D721Med (cell line): ENCODE measurements around the gene NOX5.

ENCODE experiments used
- DNase-seq: peaks from one replicate; pipeline ENCODE4 v3.0.0; 2011; ENCODE audit warnings: low spot score; ENCODE audit not compliant: insufficient read length
- FAIRE-seq: peaks from 2 replicates; lab custom pipeline; 2011; peaks lifted over from hg19 to GRCh38; lab: Jason Lieb, UNC
- CTCF ChIP-seq: IDR thresholded peaks from 2 replicates; pipeline ENCODE4 v1.5.1; 2012; ENCODE audit warnings: mild to moderate bottlenecking, control low read depth; ENCODE audit not compliant: insufficient read depth; ENCODE audit errors: missing control alignments

Gene NOX5

DNA sequence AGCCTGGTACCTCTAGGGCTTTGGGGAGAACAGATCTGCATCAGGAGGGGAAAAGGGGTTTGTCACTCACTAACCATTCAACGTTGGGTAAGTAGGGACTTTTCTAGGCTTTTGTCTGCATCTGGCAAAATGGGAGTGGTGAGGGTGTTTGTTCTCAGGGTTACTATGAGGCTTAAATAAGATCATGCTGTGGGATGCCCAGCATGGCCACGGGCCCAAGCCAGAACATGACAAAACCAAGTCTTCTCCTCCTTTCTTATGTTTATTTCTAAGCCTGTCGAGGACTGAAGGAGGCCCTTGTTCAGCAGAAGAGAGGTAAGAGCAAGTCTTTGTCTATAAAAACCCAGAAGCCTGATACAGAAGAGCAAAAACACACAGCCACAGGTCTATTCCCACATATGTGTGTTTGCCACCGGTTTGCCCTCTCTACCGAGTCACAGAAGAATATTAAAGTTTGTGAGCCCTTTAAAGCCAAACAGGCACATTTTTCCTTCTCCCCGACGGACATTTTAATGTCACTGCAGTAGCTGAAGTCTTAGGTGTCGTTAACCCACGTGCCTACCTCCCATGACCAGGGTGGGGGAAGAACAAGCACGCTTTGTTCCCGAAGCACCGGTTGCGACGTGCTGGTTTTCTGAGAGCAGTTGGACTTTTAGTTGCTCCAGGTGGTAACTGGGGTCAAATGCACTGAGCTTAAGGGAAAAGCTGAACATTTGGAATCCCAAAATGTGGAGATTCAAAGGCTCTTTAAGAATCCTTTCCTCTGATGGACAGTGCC, 72.1 kb downstream of the NOX5 start:
- FAIRE-seq (no peak), DNase-seq (no peak)
- no peak for TF ChIP-seq CTCF

DNA sequence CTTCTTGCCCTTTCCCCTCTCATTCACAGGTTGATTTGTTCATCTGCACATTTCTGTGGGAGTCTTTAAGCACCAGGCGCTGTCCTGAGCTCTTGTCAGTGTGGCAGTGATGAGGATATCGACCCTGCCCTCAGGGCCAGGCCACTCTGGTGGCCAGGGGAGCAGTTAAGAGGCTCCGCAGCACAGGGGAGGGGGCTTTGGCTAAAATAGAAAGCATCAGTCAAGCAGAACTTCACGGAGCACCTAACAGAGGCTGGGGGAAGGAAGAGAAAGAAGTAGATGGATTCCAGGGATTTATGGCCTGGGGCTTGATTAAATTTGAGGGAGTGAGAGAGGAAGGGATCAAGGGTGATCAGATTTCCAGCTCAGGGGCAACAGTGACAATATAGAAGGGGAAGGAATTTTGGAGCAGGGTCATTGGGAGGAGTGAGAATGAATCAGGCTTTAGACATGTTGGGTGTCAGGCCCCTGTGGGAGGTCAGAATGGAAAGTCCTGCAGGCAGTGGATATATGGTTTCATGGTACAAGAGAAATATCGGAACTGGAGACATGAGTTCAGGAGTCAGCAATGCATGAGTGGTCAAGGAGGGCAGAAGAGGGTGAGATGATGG, 73.0 kb downstream of the NOX5 start:
- no peak for DNase-seq
- no peak for TF ChIP-seq CTCF
- no peak for FAIRE-seq

- no peak for TF ChIP-seq CTCF
- FAIRE-seq (no peak), DNase-seq (no peak)
Measured at GRCh38 chr15:69088300-69088965, 73.9 kb downstream of the NOX5 start.

- FAIRE-seq (no peak), DNase-seq (no peak)
- no peak for TF ChIP-seq CTCF
Measured at GRCh38 chr15:69089258-69089657, 74.8 kb downstream of the NOX5 start.

GRCh38 chr15:69090197-69090948, 75.9 kb downstream of the NOX5 start:
- no peak for TF ChIP-seq CTCF
- FAIRE-seq, result no peak
- DNase-seq, result no peak

DNA sequence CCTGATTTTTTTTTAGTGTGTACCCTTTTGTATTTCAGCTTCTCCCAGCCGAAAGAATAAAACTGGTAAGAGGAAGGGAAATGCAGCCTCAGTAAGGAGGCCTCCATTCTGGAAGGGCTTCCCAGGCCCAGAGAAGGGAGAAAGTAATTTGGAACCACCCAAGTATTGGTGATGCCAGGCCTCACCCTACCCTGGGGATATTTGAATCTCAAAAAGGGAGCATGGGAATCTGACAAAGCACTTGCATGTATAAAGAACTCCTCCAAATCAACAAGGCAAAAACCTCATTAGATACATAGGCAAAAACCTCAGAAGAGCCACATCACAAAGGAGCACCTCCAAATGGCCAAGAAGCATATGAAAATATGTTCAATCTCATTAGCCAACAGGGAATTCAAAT, 77.2 kb downstream of the NOX5 start:
- no peak for FAIRE-seq
- no peak for DNase-seq
- no peak for TF ChIP-seq CTCF
